GM23338 (cell line): ENCODE results near the gene MYO5A. TPM values are rescaled to one million over a fixed set of nuclear protein-coding genes. Genes with fewer than 3 reads are reported as not detected.

Experiments used
- ATAC-seq: fragments of 200-7000 bp; cut with Tn5 transposase; 3 replicates; pipeline ENCODE4 v1.9.1; 2020
- DNase-seq: peaks from one replicate; pipeline ENCODE4 v3.0.0-alpha.2; 2015; ENCODE audit warnings: low spot score
- H2AFZ ChIP-seq: fragments of 200-600 bp; sonication (generic); 2 replicates; pipeline ENCODE4 v1.8.0; 2016; ENCODE audit warnings: antibody characterized with exemption, mild to moderate bottlenecking, moderate library complexity
- H3F3A ChIP-seq: fragments of 200-600 bp; sonication (generic); replicated peaks from 2 replicates; pipeline ENCODE4 v1.8.0; 2017; ENCODE audit warnings: antibody characterized with exemption, mixed run types, low read depth
- H3K27ac ChIP-seq: fragments of 200-600 bp; sonication (generic); 2 replicates; pipeline ENCODE4 v1.6.1; 2016; ENCODE audit warnings: low read depth
- H3K27me3 ChIP-seq: fragments of 200-600 bp; sonication (generic); 2 replicates; pipeline ENCODE4 v1.8.0; 2016; ENCODE audit warnings: mild to moderate bottlenecking, mixed run types, moderate library complexity; ENCODE audit not compliant: insufficient read depth
- H3K36me3 ChIP-seq: fragments of 200-600 bp; sonication (generic); 2 replicates; pipeline ENCODE4 v1.8.0; 2016; ENCODE audit warnings: mild to moderate bottlenecking; ENCODE audit not compliant: insufficient read depth
- H3K4me1 ChIP-seq: fragments of 200-600 bp; sonication (generic); 2 replicates; pipeline ENCODE4 v1.8.0; 2016; ENCODE audit warnings: mild to moderate bottlenecking, moderate library complexity; ENCODE audit not compliant: insufficient read depth
- H3K4me2 ChIP-seq: fragments of 200-600 bp; sonication (generic); 2 replicates; pipeline ENCODE4 v1.7.1; 2017; ENCODE audit warnings: mixed run types
- H3K4me3 ChIP-seq: fragments of 200-600 bp; sonication (generic); 2 replicates; pipeline ENCODE4 v1.6.1; 2016; ENCODE audit warnings: mixed run types
- H3K79me2 ChIP-seq: fragments of 200-600 bp; sonication (generic); replicated peaks from 2 replicates; pipeline ENCODE4 v1.8.0; 2017; ENCODE audit warnings: mild to moderate bottlenecking; ENCODE audit not compliant: insufficient read depth
- H3K9me2 ChIP-seq: fragments of 200-600 bp; sonication (generic); 2 replicates; pipeline ENCODE4 v1.8.0; 2017; ENCODE audit not compliant: insufficient read depth
- H4K20me1 ChIP-seq: fragments of 200-600 bp; sonication (generic); replicated peaks from 2 replicates; pipeline ENCODE4 v1.8.0; 2017; ENCODE audit warnings: mild to moderate bottlenecking; ENCODE audit not compliant: insufficient read depth
- H3K27ac Mint-ChIP-seq: 2 replicates; pipeline ENCODE4 v1.8.0; 2020; ENCODE audit warnings: inconsistent platforms, mild to moderate bottlenecking, moderate library complexity, mixed read lengths
- H3K27me3 Mint-ChIP-seq: 3 replicates; pipeline ENCODE4 v1.8.0; 2022; ENCODE audit warnings: low read depth, mild to moderate bottlenecking, moderate library complexity, mixed read lengths, inconsistent platforms; ENCODE audit not compliant: insufficient read depth, poor library complexity
- H3K36me3 Mint-ChIP-seq: 3 replicates; pipeline ENCODE4 v1.8.0; 2021; ENCODE audit warnings: low read depth, mild to moderate bottlenecking, inconsistent platforms, moderate library complexity, mixed read lengths
- H3K4me1 Mint-ChIP-seq: 3 replicates; pipeline ENCODE4 v1.8.0; 2020; ENCODE audit warnings: mild to moderate bottlenecking, inconsistent platforms, mixed read lengths
- H3K4me3 Mint-ChIP-seq: 3 replicates; pipeline ENCODE4 v1.8.0; 2021; ENCODE audit warnings: moderate library complexity, mild to moderate bottlenecking, inconsistent platforms, mixed read lengths
- H3K9me3 Mint-ChIP-seq: 3 replicates; pipeline ENCODE4 v1.8.0; 2020; ENCODE audit warnings: moderate library complexity, mild to moderate bottlenecking, inconsistent platforms, mixed read lengths
- CREB1 ChIP-seq: fragments of 250-450 bp; sonication (Bioruptor Pico); IDR thresholded peaks from 2 replicates; pipeline ENCODE4 v1.5.0; 2020; ENCODE audit warnings: low read depth, mild to moderate bottlenecking, moderate library complexity
- EZH2 ChIP-seq: fragments of 200-600 bp; sonication (generic); IDR thresholded peaks from one replicate; pipeline ENCODE4 v1.8.0; 2017; ENCODE audit warnings: antibody characterized with exemption, mild to moderate bottlenecking, low read depth; ENCODE audit not compliant: unreplicated experiment
- EZH2phosphoT487 ChIP-seq: fragments of 200-600 bp; sonication (generic); IDR thresholded peaks from one replicate; pipeline ENCODE4 v1.8.1; 2018; ENCODE audit warnings: antibody characterized with exemption; ENCODE audit not compliant: unreplicated experiment
- JUNB ChIP-seq: IDR thresholded peaks from one replicate; pipeline ENCODE4 v1.6.1; 2016; ENCODE audit warnings: antibody characterized with exemption; ENCODE audit not compliant: unreplicated experiment
- NANOG ChIP-seq: IDR thresholded peaks from 2 replicates; pipeline ENCODE4 v1.6.1; 2016; ENCODE audit warnings: antibody characterized with exemption, borderline replicate concordance
- POLR2AphosphoS5 ChIP-seq: IDR thresholded peaks from 2 replicates; pipeline ENCODE4 v1.6.1; 2016; ENCODE audit warnings: antibody characterized with exemption, low read depth
- STAT1 ChIP-seq: IDR thresholded peaks from one replicate; pipeline ENCODE4 v1.6.1; 2016; ENCODE audit warnings: antibody characterized with exemption; ENCODE audit not compliant: unreplicated experiment
- ZNF114 ChIP-seq: fragments of 250-450 bp; sonication (Bioruptor Pico); IDR thresholded peaks from 2 replicates; pipeline ENCODE4 v1.5.0; 2020; ENCODE audit warnings: mild to moderate bottlenecking, moderate library complexity
- ZNF331 ChIP-seq: fragments of 250-450 bp; sonication (Bioruptor Pico); IDR thresholded peaks from 2 replicates; pipeline ENCODE4 v1.5.0; 2020; ENCODE audit warnings: low read depth, mild to moderate bottlenecking, moderate library complexity
- polyA plus RNA-seq: library from polyadenylated mRNA; unstranded; fragments of >200 nt; fragmentation: Nextera tagmentation; extraction: Ambion mirVana; gene quantifications from 2 replicates; pipeline ENCODE4 v1.2.1, GENCODE V29; 2016
- total RNA-seq: library from RNA; depleted of rRNA; stranded (reverse); fragments of >200 nt; shearing (Covaris generic); gene quantifications from 2 replicates; pipeline ENCODE4 v1.2.3, GENCODE V29; 2014
- TF ChIP-seq, protein P1 (sequence below): IDR thresholded peaks from 2 replicates; pipeline ENCODE4 v1.6.1; 2016; ENCODE audit warnings: antibody characterized with exemption
- TF ChIP-seq, protein P2 (sequence below), 2 experiments: fragments of 200-600 bp in 1 of 2; sonication (generic) in 1 of 2; conservative IDR thresholded peaks; 2 replicates each; pipeline versions ENCODE4 v1.5.1 to v1.6.1; 2016 to 2017; ENCODE audit warnings: antibody characterized with exemption in 2 of 2, low read depth in 2 of 2, mild to moderate bottlenecking in 2 of 2, moderate library complexity in 1 of 2
- TF ChIP-seq, protein P3 (sequence below): IDR thresholded peaks from one replicate; pipeline ENCODE4 v1.6.1; 2018; ENCODE audit warnings: antibody characterized with exemption; ENCODE audit not compliant: unreplicated experiment
- TF ChIP-seq, protein P4 (sequence below): fragments of 250-450 bp; sonication (Bioruptor Pico); IDR thresholded peaks from 2 replicates; pipeline ENCODE4 v1.5.0; 2020; ENCODE audit warnings: mild to moderate bottlenecking, moderate library complexity

Gene MYO5A
- total and polyA plus RNA-seq, 2 experiments from 2014 or later = 5.7 to 31.8 TPM

DNA sequence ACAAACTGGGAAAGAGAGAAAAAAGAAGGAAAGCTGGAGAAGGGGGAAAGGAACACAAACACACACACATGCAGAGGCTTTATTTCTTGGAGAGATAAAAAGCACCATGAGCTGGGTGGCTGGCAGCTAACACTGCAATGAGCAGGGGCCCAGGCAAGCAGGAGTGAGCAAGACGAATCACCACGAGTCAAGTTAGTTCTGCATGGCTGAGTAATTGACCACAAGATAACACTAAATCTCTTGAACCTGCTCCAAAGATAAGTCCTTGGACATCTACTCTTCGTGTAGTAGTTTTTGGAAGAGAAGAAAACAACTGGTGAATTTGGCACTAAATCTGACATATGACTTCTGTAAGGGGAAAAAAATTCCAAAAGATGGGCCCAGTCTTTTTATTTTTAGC lies 100.9 kb downstream of the MYO5A start:
- Histone ChIP-seq H3K27ac (no peak overlapping the region), H3K4me2 (no peak overlapping the region), H3K27me3 (no peaks in the 10 kb centered on the region), H3F3A (no peaks in the 10 kb centered on the region), H3K4me3 (no peak overlapping the region), H3K9me2 (no peaks in the 10 kb centered on the region), H3K4me1 (no peaks in the 10 kb centered on the region), H4K20me1 (no peaks in the 10 kb centered on the region), H3K79me2 (no peaks in the 10 kb centered on the region), H3K36me3 (no peaks in the 10 kb centered on the region), H2AFZ (no peak overlapping the region)
- Mint-ChIP-seq H3K27me3 (peaks cover 3% of the 10 kb centered on the region), H3K4me1 (no peaks in the 10 kb centered on the region; the same call in 2 of the 3 replicates), H3K27ac (peak overlapping the region; percentile 28), H3K36me3 (no peaks in the 10 kb centered on the region), H3K9me3 (no peaks in the 10 kb centered on the region), H3K4me3 (no peak overlapping the region)
- no peak for TF ChIP-seq EZH2
- TF ChIP-seq, protein P1, sequence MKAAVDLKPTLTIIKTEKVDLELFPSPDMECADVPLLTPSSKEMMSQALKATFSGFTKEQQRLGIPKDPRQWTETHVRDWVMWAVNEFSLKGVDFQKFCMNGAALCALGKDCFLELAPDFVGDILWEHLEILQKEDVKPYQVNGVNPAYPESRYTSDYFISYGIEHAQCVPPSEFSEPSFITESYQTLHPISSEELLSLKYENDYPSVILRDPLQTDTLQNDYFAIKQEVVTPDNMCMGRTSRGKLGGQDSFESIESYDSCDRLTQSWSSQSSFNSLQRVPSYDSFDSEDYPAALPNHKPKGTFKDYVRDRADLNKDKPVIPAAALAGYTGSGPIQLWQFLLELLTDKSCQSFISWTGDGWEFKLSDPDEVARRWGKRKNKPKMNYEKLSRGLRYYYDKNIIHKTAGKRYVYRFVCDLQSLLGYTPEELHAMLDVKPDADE = no peak
- TF ChIP-seq, protein P2, sequence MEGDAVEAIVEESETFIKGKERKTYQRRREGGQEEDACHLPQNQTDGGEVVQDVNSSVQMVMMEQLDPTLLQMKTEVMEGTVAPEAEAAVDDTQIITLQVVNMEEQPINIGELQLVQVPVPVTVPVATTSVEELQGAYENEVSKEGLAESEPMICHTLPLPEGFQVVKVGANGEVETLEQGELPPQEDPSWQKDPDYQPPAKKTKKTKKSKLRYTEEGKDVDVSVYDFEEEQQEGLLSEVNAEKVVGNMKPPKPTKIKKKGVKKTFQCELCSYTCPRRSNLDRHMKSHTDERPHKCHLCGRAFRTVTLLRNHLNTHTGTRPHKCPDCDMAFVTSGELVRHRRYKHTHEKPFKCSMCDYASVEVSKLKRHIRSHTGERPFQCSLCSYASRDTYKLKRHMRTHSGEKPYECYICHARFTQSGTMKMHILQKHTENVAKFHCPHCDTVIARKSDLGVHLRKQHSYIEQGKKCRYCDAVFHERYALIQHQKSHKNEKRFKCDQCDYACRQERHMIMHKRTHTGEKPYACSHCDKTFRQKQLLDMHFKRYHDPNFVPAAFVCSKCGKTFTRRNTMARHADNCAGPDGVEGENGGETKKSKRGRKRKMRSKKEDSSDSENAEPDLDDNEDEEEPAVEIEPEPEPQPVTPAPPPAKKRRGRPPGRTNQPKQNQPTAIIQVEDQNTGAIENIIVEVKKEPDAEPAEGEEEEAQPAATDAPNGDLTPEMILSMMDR (conservative IDR thresholded peaks at IDR 0.05; ENCODE audit: low read depth in 2 of 2) = no peak
- no peak for TF ChIP-seq EZH2phosphoT487
- TF ChIP-seq, protein P3, sequence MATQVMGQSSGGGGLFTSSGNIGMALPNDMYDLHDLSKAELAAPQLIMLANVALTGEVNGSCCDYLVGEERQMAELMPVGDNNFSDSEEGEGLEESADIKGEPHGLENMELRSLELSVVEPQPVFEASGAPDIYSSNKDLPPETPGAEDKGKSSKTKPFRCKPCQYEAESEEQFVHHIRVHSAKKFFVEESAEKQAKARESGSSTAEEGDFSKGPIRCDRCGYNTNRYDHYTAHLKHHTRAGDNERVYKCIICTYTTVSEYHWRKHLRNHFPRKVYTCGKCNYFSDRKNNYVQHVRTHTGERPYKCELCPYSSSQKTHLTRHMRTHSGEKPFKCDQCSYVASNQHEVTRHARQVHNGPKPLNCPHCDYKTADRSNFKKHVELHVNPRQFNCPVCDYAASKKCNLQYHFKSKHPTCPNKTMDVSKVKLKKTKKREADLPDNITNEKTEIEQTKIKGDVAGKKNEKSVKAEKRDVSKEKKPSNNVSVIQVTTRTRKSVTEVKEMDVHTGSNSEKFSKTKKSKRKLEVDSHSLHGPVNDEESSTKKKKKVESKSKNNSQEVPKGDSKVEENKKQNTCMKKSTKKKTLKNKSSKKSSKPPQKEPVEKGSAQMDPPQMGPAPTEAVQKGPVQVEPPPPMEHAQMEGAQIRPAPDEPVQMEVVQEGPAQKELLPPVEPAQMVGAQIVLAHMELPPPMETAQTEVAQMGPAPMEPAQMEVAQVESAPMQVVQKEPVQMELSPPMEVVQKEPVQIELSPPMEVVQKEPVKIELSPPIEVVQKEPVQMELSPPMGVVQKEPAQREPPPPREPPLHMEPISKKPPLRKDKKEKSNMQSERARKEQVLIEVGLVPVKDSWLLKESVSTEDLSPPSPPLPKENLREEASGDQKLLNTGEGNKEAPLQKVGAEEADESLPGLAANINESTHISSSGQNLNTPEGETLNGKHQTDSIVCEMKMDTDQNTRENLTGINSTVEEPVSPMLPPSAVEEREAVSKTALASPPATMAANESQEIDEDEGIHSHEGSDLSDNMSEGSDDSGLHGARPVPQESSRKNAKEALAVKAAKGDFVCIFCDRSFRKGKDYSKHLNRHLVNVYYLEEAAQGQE = no peak
- no peak for TF ChIP-seq CREB1 (CRISPR knock-in tag)
- TF ChIP-seq JUNB = no peak
- no peak for TF ChIP-seq NANOG
- no peak for TF ChIP-seq POLR2AphosphoS5
- no peak for TF ChIP-seq ZNF331 (CRISPR knock-in tag)
- TF ChIP-seq, protein P4, sequence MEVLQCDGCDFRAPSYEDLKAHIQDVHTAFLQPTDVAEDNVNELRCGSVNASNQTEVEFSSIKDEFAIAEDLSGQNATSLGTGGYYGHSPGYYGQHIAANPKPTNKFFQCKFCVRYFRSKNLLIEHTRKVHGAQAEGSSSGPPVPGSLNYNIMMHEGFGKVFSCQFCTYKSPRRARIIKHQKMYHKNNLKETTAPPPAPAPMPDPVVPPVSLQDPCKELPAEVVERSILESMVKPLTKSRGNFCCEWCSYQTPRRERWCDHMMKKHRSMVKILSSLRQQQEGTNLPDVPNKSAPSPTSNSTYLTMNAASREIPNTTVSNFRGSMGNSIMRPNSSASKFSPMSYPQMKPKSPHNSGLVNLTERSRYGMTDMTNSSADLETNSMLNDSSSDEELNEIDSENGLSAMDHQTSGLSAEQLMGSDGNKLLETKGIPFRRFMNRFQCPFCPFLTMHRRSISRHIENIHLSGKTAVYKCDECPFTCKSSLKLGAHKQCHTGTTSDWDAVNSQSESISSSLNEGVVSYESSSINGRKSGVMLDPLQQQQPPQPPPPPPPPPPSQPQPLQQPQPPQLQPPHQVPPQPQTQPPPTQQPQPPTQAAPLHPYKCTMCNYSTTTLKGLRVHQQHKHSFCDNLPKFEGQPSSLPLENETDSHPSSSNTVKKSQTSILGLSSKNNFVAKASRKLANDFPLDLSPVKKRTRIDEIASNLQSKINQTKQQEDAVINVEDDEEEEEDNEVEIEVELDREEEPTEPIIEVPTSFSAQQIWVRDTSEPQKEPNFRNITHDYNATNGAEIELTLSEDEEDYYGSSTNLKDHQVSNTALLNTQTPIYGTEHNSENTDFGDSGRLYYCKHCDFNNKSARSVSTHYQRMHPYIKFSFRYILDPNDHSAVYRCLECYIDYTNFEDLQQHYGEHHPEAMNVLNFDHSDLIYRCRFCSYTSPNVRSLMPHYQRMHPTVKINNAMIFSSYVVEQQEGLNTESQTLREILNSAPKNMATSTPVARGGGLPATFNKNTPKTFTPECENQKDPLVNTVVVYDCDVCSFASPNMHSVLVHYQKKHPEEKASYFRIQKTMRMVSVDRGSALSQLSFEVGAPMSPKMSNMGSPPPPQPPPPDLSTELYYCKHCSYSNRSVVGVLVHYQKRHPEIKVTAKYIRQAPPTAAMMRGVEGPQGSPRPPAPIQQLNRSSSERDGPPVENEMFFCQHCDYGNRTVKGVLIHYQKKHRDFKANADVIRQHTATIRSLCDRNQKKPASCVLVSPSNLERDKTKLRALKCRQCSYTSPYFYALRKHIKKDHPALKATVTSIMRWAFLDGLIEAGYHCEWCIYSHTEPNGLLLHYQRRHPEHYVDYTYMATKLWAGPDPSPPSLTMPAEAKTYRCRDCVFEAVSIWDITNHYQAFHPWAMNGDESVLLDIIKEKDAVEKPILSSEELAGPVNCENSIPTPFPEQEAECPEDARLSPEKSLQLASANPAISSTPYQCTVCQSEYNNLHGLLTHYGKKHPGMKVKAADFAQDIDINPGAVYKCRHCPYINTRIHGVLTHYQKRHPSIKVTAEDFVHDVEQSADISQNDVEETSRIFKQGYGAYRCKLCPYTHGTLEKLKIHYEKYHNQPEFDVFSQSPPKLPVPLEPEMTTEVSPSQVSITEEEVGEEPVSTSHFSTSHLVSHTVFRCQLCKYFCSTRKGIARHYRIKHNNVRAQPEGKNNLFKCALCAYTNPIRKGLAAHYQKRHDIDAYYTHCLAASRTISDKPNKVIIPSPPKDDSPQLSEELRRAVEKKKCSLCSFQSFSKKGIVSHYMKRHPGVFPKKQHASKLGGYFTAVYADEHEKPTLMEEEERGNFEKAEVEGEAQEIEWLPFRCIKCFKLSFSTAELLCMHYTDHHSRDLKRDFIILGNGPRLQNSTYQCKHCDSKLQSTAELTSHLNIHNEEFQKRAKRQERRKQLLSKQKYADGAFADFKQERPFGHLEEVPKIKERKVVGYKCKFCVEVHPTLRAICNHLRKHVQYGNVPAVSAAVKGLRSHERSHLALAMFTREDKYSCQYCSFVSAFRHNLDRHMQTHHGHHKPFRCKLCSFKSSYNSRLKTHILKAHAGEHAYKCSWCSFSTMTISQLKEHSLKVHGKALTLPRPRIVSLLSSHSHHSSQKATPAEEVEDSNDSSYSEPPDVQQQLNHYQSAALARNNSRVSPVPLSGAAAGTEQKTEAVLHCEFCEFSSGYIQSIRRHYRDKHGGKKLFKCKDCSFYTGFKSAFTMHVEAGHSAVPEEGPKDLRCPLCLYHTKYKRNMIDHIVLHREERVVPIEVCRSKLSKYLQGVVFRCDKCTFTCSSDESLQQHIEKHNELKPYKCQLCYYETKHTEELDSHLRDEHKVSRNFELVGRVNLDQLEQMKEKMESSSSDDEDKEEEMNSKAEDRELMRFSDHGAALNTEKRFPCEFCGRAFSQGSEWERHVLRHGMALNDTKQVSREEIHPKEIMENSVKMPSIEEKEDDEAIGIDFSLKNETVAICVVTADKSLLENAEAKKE = no peak
- no peak for TF ChIP-seq STAT1
- TF ChIP-seq ZNF114 (CRISPR knock-in tag) = no peak
- no peak; the same call in 2 of the 3 replicates for ATAC-seq
- no peak for DNase-seq
